ENCODE data around the gene HYLS1.
"Not testable (repeated sequence)": the region's sequence is repeated elsewhere in the genome, so short reads cannot be mapped to it uniquely, and the experiment has no call there.

HYLS1 gene

GRCh38 chr11:125903711-125904659 is 16.5 kb downstream of the HYLS1 start, which contains the start of gene DDX25:
Gene DDX25, plus strand, starts transcription at chr11:125904508. Its CDS starts 10 bp downstream, at chr11:125904518.
- DNase-seq, result no peak

- DNase-seq, result no peak
Observed at GRCh38 chr11:125904678-125905077, 17.2 kb downstream of the HYLS1 start.

DNA sequence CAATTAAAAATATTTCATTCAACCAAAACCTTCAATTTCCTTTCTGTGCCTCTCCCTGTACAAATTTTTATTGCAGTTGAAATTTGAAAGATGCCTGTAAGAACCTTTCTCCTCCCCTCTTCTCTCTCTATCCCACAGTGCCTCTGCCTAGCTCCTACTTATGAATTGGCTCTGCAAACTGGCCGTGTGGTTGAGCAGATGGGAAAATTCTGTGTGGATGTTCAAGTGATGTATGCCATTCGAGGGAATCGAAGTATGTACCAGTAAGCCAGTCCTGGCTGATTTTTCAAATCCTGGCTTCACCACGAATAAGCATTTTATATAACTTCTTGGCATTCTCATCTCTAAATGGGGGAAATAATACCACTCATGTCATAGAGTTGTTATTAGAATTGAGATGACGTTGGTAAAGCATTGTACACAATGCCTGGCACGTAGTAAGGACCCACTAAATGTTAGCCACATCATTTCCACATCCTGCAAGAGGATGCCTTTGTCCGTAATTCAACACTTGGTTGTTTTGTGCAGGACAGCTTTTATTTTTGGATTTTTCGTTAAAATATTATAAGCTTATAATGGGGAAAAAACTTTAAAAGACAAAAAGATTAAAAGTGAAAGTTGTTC is 22.9 kb downstream of the HYLS1 start:
- DNase-seq, result no peak

DNA sequence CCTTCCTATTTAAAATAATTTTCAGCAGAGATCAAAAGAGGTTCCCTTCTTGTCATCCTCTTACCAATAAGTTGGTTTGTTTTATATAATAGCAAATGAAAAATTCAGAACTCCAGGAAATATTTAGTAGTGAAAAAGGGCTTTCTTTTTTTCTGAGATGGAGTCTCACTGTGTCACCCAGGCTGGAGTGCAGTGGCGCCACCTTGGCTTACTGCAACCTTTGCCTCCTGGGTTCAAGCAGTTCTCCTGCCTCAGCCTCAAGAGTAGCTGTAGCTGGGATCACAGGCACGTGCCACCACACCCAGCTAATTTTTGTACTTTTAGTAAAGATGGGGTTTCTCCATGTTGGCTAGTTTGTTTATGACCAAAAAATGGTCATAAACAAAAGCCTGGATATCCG is 27.1 kb downstream of the HYLS1 start:
- not testable (repeated sequence) for DNase-seq

DNA sequence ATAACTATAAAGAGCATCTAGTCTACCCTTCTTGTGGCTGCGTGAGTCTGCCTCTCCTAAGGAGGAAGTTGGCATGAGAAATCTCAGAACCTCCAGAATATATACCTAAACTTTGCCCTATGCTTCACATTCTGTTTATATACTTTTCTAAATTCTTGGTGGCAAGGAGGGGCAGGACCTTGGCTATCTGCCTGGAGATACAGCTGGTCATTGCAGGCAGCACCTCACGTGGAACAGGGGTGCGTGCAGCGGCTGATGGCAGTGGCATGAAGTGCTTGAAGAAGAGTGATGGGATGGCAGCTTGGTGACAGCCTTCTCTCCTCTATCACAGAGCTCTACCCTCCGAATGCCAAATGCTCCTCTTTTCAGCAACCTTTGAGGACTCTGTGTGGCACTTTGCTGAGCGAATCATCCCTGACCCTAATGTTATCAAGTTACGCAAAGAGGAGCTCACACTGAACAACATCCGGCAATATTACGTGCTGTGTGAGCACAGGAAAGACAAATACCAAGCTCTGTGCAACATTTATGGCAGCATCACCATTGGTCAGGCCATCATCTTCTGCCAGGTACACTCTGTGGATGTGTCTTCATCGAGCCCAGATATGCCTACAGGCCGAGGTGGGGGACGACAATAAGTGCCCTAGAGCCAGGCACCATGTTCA is 29.3 kb downstream of the HYLS1 start:
- no peak for DNase-seq

GRCh38 chr11:125918140-125918840 is 30.8 kb downstream of the HYLS1 start:
- no peak for DNase-seq

- DNase-seq, result no peak
Observed at GRCh38 chr11:125921042-125921441, 33.6 kb downstream of the HYLS1 start.

GRCh38 chr11:125922156-125922555 is 34.7 kb downstream of the HYLS1 start:
- DNase-seq, result no peak

- DNase-seq, result peak; percentile 59
Observed at GRCh38 chr11:125923012-125923579, 35.6 kb downstream of the HYLS1 start.

DNA sequence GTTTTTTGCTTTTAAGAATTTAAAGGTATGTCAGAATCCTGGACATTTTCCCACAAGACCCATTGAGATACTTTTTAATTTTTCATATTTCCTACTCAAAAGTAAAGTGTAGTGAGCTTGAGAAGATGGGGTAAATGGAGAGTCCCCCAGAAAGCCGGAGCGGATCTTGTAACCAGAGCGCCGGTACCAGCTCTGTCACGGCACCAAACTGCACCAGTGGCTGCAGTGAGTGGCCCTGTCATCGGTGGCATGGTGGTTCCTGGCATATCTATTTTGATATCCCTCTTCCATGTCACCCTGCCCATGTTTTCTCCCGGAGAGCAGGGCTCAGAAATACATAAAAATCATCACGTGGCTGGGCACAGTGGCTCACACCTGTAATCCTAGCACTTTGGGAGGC is 36.2 kb downstream of the HYLS1 start:
- no peak for DNase-seq

- DNase-seq, result no peak
Observed at GRCh38 chr11:125924384-125925007, 37.0 kb downstream of the HYLS1 start.

DNA sequence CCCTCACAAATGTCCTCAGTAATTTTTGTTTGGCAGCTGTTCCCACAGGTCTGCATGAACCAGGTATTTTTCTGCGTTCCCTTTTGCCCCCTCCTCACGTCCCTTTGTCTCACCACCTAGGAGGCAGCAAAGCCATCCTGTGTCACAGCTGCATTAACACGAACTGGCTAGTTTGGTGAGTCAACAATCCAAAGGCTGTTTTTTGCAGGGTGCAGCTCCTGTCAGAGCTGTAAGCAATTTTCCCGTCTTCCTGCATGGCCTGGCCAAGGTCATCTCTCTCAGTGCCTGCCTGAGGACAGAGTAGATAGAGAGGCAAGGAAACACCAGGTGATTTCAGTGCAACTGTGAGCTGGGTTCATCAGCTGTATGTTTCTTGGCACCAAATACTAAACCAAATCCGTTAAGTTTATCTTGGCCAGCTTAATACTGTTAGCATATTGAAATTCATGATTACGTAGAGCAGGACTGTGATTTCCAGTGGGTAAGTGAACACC is 37.8 kb downstream of the HYLS1 start:
- DNase-seq, result no peak

- DNase-seq, result no peak
Observed at GRCh38 chr11:125925804-125926203, 38.3 kb downstream of the HYLS1 start.

GRCh38 chr11:125926682-125927081 is 39.2 kb downstream of the HYLS1 start:
- DNase-seq, result no peak

DNA sequence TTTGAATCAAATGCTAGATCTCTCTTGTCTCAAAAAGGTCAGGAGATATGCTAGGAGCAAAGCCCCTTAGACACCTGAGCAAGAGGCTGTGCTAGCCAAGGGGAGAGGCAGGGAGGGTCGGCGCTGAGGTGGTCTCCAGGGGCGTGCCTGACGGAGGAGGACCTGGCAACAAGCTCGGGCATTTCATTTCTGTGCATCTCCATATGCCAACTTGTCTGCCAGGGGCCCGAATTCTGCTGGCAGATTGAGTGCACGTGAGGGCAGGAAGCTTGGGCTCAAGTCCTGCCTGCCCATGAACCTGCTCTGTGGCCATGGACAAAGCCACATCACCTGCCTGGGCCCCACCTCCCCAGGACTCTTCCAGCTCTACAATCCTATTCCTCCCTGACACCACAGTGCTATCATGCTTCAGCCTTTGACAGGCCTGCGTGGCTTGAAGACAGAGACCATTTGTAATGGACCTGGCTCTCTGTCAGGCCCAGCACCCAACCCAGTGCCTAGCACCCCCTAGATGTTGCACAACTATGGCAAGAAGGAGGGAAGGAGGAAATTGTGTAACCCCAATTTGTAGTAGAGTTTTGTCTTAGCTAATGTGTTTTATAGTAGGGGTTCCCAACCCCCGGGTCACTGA is 42.1 kb downstream of the HYLS1 start:
- no peak for DNase-seq

DNA sequence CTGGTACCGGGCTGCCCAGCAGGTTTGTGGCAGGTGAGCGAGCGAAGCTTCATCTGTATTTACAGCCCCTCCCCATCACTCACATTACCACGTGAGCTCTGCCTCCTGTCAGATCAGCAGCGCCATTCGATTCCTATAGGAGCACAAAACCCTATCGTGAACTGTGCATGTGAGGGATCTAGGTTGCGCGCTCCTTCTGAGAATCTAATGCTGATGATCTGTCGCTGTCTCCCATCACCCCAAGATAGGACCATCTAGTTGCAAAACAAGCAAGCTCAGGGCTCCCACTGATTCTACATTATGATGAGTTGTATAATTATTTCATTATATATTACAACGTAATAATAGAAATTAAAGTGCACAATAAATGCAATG is 42.6 kb downstream of the HYLS1 start:
- DNase-seq, result no peak

DNA sequence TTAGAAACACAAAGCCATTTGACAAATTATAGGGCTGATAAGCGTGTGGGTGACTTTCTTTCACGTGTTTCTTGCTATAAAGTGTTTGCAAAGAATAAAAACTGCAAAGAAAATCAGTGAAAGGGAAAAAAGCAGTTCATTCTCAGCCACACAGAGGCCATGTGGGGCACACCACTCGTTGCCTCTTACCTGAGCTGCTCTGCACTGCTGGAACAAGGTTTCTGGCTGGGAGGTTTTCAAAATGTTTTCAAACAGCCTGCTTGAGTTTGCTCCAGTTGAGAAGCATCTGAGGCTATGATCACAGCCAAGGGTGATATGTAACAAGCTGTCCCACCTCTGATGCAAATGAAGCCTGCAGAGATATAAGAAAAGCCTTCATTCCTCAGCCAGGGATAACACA is 43.6 kb downstream of the HYLS1 start:
- DNase-seq, result no peak

- no peak for DNase-seq
Observed at GRCh38 chr11:125931668-125932067, 44.2 kb downstream of the HYLS1 start.

- DNase-seq, result no peak
Observed at GRCh38 chr11:125932301-125932700, 44.8 kb downstream of the HYLS1 start.

DNA sequence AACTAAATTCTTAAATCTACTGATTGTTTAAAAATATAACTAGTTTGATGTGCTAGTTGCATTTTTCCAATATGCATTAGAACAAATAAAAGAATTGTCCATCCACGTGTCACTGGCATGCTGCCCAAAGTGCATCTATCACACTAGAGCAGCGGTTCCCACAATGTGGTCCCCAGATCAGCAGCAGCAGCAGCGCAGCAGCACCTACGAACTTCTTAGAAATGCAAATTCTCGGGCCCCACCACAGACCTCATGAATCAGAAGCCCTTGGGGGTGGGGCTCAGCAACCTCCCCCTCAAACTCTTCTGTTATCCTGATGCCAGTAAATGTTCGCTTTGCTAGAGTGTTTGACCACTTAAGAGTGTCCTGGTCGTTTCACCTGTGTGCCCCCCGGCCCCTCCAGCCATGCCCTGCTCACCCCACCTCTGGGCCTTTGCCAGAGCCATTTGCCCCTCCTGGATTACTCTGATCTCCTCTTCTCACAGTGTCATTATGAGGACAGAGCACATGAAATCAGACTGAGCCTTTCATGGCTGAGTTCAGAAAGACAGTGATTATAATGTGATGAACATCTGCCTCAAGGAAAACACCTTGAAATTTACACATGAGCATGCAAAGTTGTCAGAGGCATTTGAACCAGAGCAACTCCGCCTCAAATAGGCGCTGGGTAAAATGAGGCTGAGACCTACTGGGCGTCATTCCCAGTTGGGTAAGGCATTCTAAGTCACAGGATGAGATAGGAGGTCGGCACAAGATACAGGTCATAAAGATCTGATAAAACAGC is 45.8 kb downstream of the HYLS1 start:
- DNase-seq, result no peak

GRCh38 chr11:125934473-125934872 is 47.0 kb downstream of the HYLS1 start:
- no peak for DNase-seq

Measured in CD4-positive, alpha-beta T cell treated with Interleukin-6 for 4 hours (primary cell).